Mesenchymal stem cell (in vitro differentiated cells and primary cell): Measurements from ENCODE around the gene CXXC5.
A peak's percentile ranks its signal among the peaks of the same experiment; 100 is the strongest.

ENCODE experiments used
- DNase-seq: peaks from one replicate; pipeline ENCODE4 v3.0.0-alpha.2; 2013
- H2AFZ ChIP-seq: one replicate; pipeline ENCODE4 v1.6.1; 2013; ENCODE audit warnings: low read depth, mild to moderate bottlenecking, control low read depth, inconsistent platforms, low read length, moderate library complexity
- H2AK5ac ChIP-seq: 2 replicates; pipeline ENCODE4 v1.6.1; 2013; ENCODE audit warnings: low read length, moderate library complexity, mild to moderate bottlenecking, inconsistent platforms; ENCODE audit not compliant: severe bottlenecking
- H2BK120ac ChIP-seq: one replicate; pipeline ENCODE4 v1.6.1; 2013; ENCODE audit warnings: low read depth, mild to moderate bottlenecking, inconsistent platforms, low read length, moderate library complexity
- H2BK12ac ChIP-seq, 2 experiments: one replicate each; pipeline ENCODE4 v1.6.1; 2013; ENCODE audit warnings: inconsistent platforms in 2 of 2, low read length in 2 of 2, mild to moderate bottlenecking in 2 of 2, moderate library complexity in 2 of 2, control low read depth in 1 of 2
- H2BK15ac ChIP-seq: one replicate; pipeline ENCODE4 v1.6.1; 2013; ENCODE audit warnings: mild to moderate bottlenecking, low read depth, inconsistent platforms; ENCODE audit not compliant: poor library complexity, severe bottlenecking
- H2BK5ac ChIP-seq: 2 replicates; pipeline ENCODE4 v1.6.1; 2013; ENCODE audit warnings: low read depth, mild to moderate bottlenecking, low read length, control low read depth, inconsistent platforms; ENCODE audit not compliant: poor library complexity, severe bottlenecking
- H3K14ac ChIP-seq, 2 experiments: one replicate each; pipeline ENCODE4 v1.6.1; 2013; ENCODE audit warnings: inconsistent platforms in 2 of 2, low read length in 2 of 2, control low read depth in 1 of 2, mild to moderate bottlenecking in 1 of 2, moderate library complexity in 1 of 2
- H3K18ac ChIP-seq, 2 experiments: one replicate each; pipeline ENCODE4 v1.6.1; 2013; ENCODE audit warnings: inconsistent platforms in 2 of 2, low read length in 2 of 2, control low read depth in 1 of 2, low read depth in 1 of 2, mild to moderate bottlenecking in 1 of 2
- H3K23ac ChIP-seq, 2 experiments: one replicate each; pipeline ENCODE4 v1.6.1; 2013; ENCODE audit warnings: inconsistent platforms in 2 of 2, low read length in 2 of 2, mild to moderate bottlenecking in 2 of 2, moderate library complexity in 2 of 2, control low read depth in 1 of 2
- H3K27ac ChIP-seq: 2 replicates; pipeline ENCODE4 v1.5.1; 2013; ENCODE audit warnings: mild to moderate bottlenecking, moderate library complexity, low read length, control low read depth, inconsistent platforms; ENCODE audit not compliant: poor library complexity, severe bottlenecking
- H3K27me3 ChIP-seq, 2 experiments: 2 replicates each; pipeline versions ENCODE4 v1.6.1 to v1.7.0; 2013; ENCODE audit warnings: low read length in 2 of 2, mild to moderate bottlenecking in 2 of 2, moderate library complexity in 2 of 2, control low read depth in 1 of 2, inconsistent platforms in 1 of 2; ENCODE audit not compliant: control insufficient read depth in 1 of 2, insufficient read depth in 1 of 2
- H3K36me3 ChIP-seq, 2 experiments: 2 replicates each; pipeline versions ENCODE4 v1.6.1 to v1.7.0; 2013; ENCODE audit warnings: low read length in 2 of 2, control low read depth in 1 of 2, inconsistent platforms in 1 of 2, low read depth in 1 of 2, mild to moderate bottlenecking in 1 of 2; ENCODE audit not compliant: insufficient read depth in 2 of 2, control insufficient read depth in 1 of 2
- H3K4ac ChIP-seq, 2 experiments: one replicate each; pipeline ENCODE4 v1.6.1; 2013; ENCODE audit warnings: inconsistent platforms in 2 of 2, low read length in 2 of 2, mild to moderate bottlenecking in 2 of 2, moderate library complexity in 2 of 2, control low read depth in 1 of 2, low read depth in 1 of 2
- H3K4me1 ChIP-seq: 2 replicates; pipeline ENCODE4 v1.6.1; 2013; ENCODE audit warnings: low read depth, low read length, control low read depth; ENCODE audit not compliant: control insufficient read depth, insufficient read depth
- H3K4me2 ChIP-seq: 2 replicates; pipeline ENCODE4 v1.6.1; 2013; ENCODE audit warnings: low read length, mild to moderate bottlenecking, inconsistent platforms; ENCODE audit not compliant: poor library complexity, severe bottlenecking
- H3K4me3 ChIP-seq, 2 experiments: 2 replicates each; pipeline versions ENCODE4 v1.5.1 to v1.7.0; 2013; ENCODE audit warnings: low read length in 2 of 2, mild to moderate bottlenecking in 2 of 2, control low read depth in 1 of 2, low read depth in 1 of 2; ENCODE audit not compliant: insufficient read depth in 1 of 2
- H3K79me1 ChIP-seq: replicated peaks from 2 replicates; pipeline ENCODE4 v1.6.1; 2013; ENCODE audit warnings: mild to moderate bottlenecking, control low read depth, low read length, inconsistent platforms; ENCODE audit not compliant: poor library complexity, severe bottlenecking
- H3K9ac ChIP-seq: 2 replicates; pipeline ENCODE4 v1.7.0; 2013; ENCODE audit warnings: mild to moderate bottlenecking, low read length, moderate library complexity
- H3K9me3 ChIP-seq: 2 replicates; pipeline ENCODE4 v1.7.0; 2013; ENCODE audit warnings: mild to moderate bottlenecking, low read length; ENCODE audit not compliant: control insufficient read depth
- H4K8ac ChIP-seq: one replicate; pipeline ENCODE4 v1.6.1; 2013; ENCODE audit warnings: inconsistent platforms, mild to moderate bottlenecking, low read length, moderate library complexity
- H4K91ac ChIP-seq: one replicate; pipeline ENCODE4 v1.6.1; 2013; ENCODE audit warnings: mild to moderate bottlenecking, low read length, inconsistent platforms
- WGBS: methylation state at CpG from one replicate; pipeline ENCODE4 v1.1.7; 2013; ENCODE audit warnings: mixed read lengths; 5-methylcytosine and 5-hydroxymethylcytosine counted together

The CXXC5 gene

GRCh38 chr5:139668064-139668880 lies 20.1 kb downstream of the CXXC5 start:
- Histone ChIP-seq H2BK5ac (peak overlapping the region; percentile 80), H3K27me3 (no peaks in the 10 kb centered on the region), H3K36me3 (peaks cover 8 to 76% of the 10 kb centered on the region in 2 experiments), H3K27ac (peak overlapping the region; percentile 95), H2BK15ac (no peak overlapping the region), H2AFZ (no peak overlapping the region), H3K9ac (peak overlapping the region; percentile 91), H3K4ac (no peak overlapping the region), H3K23ac (no peak overlapping the region), H3K4me3 (peak overlapping the region; percentile 16 to 76), H4K91ac (peak overlapping the region; percentile 34), H2BK12ac (peak overlapping the region in 1 of 2 experiments; percentile 76), H3K14ac (peak overlapping the region in 1 of 2 experiments; percentile 14), H3K79me1 (no peaks in the 10 kb centered on the region), H4K8ac (peak overlapping the region; percentile 42), H3K4me1 (peaks cover 89% of the 10 kb centered on the region), H3K18ac (peak overlapping the region; percentile 57 to 70), H2AK5ac (peak overlapping the region; percentile 82), H3K4me2 (peak overlapping the region; percentile 53), H3K9me3 (no peaks in the 10 kb centered on the region), H2BK120ac (peak overlapping the region; percentile 73)
- 72% methylated on average over 55 of the region's 55 CpGs for WGBS
- DNase-seq, result peak; percentile 43

- Histone ChIP-seq H3K27ac (peak overlapping the region; percentile 95), H3K27me3 (no peaks in the 10 kb centered on the region), H3K79me1 (no peaks in the 10 kb centered on the region), H4K91ac (peak overlapping the region; percentile 87), H3K9me3 (no peaks in the 10 kb centered on the region), H3K4me1 (peaks cover 87% of the 10 kb centered on the region), H3K9ac (peak overlapping the region; percentile 91), H3K36me3 (peaks cover 6 to 72% of the 10 kb centered on the region in 2 experiments), H3K18ac (peak overlapping the region; percentile 11 to 13), H2AFZ (no peak overlapping the region), H2AK5ac (peak overlapping the region; percentile 82), H4K8ac (peak overlapping the region; percentile 28), H3K4me2 (peak overlapping the region; percentile 19), H3K4me3 (peak overlapping the region in 1 of 2 experiments; percentile 76), H2BK15ac (no peak overlapping the region), H3K23ac (no peak overlapping the region), H2BK5ac (no peak overlapping the region), H2BK120ac (no peak overlapping the region), H3K4ac (no peak overlapping the region), H2BK12ac (peak overlapping the region in 1 of 2 experiments; percentile 29), H3K14ac (no peak overlapping the region)
- 94% methylated on average over 18 of the region's 18 CpGs for WGBS
- DNase-seq, result no peak
Observed at GRCh38 chr5:139668924-139669661, 20.9 kb downstream of the CXXC5 start.

GRCh38 chr5:139669662-139670368 lies 21.7 kb downstream of the CXXC5 start:
- Histone ChIP-seq H2BK120ac (no peak overlapping the region), H3K9me3 (no peaks in the 10 kb centered on the region), H3K4ac (no peak overlapping the region), H3K27me3 (no peaks in the 10 kb centered on the region), H4K8ac (peak overlapping the region; percentile 28), H3K27ac (peak overlapping the region; percentile 95), H3K9ac (peak overlapping the region; percentile 91), H2BK5ac (peak overlapping the region; percentile 71), H4K91ac (peak overlapping the region; percentile 87), H2BK15ac (no peak overlapping the region), H3K4me2 (peak overlapping the region; percentile 19), H3K23ac (peak overlapping the region in 1 of 2 experiments; percentile 34), H3K36me3 (peaks cover 6 to 69% of the 10 kb centered on the region in 2 experiments), H3K4me1 (peaks cover 85% of the 10 kb centered on the region), H2AK5ac (peak overlapping the region; percentile 47), H3K14ac (peak overlapping the region in 1 of 2 experiments; percentile 66), H2BK12ac (peak overlapping the region in 1 of 2 experiments; percentile 29), H2AFZ (no peak overlapping the region), H3K79me1 (no peaks in the 10 kb centered on the region), H3K4me3 (no peak overlapping the region), H3K18ac (peak overlapping the region; percentile 11 to 25)
- WGBS, result 46% methylated on average over 21 of the region's 23 CpGs
- DNase-seq, result no peak
